NCI-H2227 (cell line): ENCODE measurements around the gene CHSY1.

Experiments used
- DNase-seq: peaks from one replicate; lab custom pipeline; 2025; ENCODE audit not compliant: unreplicated experiment; lab: John Stamatoyannopoulos, UW

The CHSY1 gene

GRCh38 chr15:101156509-101157159 is 95.2 kb downstream of the CHSY1 start:
- no peak for DNase-seq

- DNase-seq, result no peak
Measured at GRCh38 chr15:101156061-101156460, 95.8 kb downstream of the CHSY1 start.

- no peak for DNase-seq
Measured at GRCh38 chr15:101153801-101154656, 97.8 kb downstream of the CHSY1 start.

GRCh38 chr15:101152914-101153313 is 98.9 kb downstream of the CHSY1 start:
- no peak for DNase-seq

- DNase-seq, result no peak
Measured at GRCh38 chr15:101151288-101151687, 100.6 kb downstream of the CHSY1 start.

- no peak for DNase-seq
Measured at GRCh38 chr15:101150723-101151040, 101.2 kb downstream of the CHSY1 start.

GRCh38 chr15:101149864-101150722 is 101.8 kb downstream of the CHSY1 start:
- DNase-seq, result no peak

GRCh38 chr15:101148881-101149664 is 102.8 kb downstream of the CHSY1 start:
- no peak for DNase-seq

- no peak for DNase-seq
Measured at GRCh38 chr15:101148166-101148880, 103.5 kb downstream of the CHSY1 start.

GRCh38 chr15:101147181-101147580 is 104.7 kb downstream of the CHSY1 start:
- no peak for DNase-seq

GRCh38 chr15:101146118-101146702 is 105.6 kb downstream of the CHSY1 start:
- no peak for DNase-seq

GRCh38 chr15:101145362-101145761 is 106.5 kb downstream of the CHSY1 start:
- DNase-seq, result no peak

GRCh38 chr15:101143321-101143720 is 108.5 kb downstream of the CHSY1 start:
- no peak for DNase-seq

- DNase-seq, result no peak
Measured at GRCh38 chr15:101142711-101143110, 109.1 kb downstream of the CHSY1 start.

GRCh38 chr15:101141926-101142527 is 109.8 kb downstream of the CHSY1 start:
- DNase-seq, result no peak

- no peak for DNase-seq
Measured at GRCh38 chr15:101140697-101141065, 111.2 kb downstream of the CHSY1 start.

GRCh38 chr15:101139986-101140696 is 111.7 kb downstream of the CHSY1 start:
- no peak for DNase-seq

- DNase-seq, result no peak
Measured at GRCh38 chr15:101138913-101139880, 112.7 kb downstream of the CHSY1 start.
